Rectal smooth muscle tissue (tissue), 1 donor: ENCODE results near the gene MREG.

Experiments
- H3K27ac ChIP-seq: one replicate; pipeline ENCODE4 v1.7.0; 2013; ENCODE audit warnings: low read depth, low read length, inconsistent platforms
- H3K27me3 ChIP-seq: one replicate; pipeline ENCODE4 v1.7.0; 2013; ENCODE audit warnings: low read length; ENCODE audit not compliant: control insufficient read depth, insufficient read depth
- H3K36me3 ChIP-seq: one replicate; pipeline ENCODE4 v1.7.0; 2013; ENCODE audit warnings: low read length; ENCODE audit not compliant: control insufficient read depth, insufficient read depth
- H3K4me1 ChIP-seq: one replicate; pipeline ENCODE4 v1.7.0; 2013; ENCODE audit warnings: low read length; ENCODE audit not compliant: control insufficient read depth, insufficient read depth
- H3K4me3 ChIP-seq: one replicate; pipeline ENCODE4 v1.7.0; 2013; ENCODE audit warnings: low read length
- H3K9ac ChIP-seq: one replicate; pipeline ENCODE4 v1.7.0; 2013; ENCODE audit warnings: low read length

The MREG gene

GRCh38 chr2:216039918-216040317, 26.6 kb upstream of the MREG start:
- Histone ChIP-seq H3K36me3 (peaks cover 9% of the 10 kb centered on the region), H3K4me3 (no peak overlapping the region), H3K9ac (no peak overlapping the region), H3K27me3 (no peaks in the 10 kb centered on the region), H3K27ac (no peak overlapping the region), H3K4me1 (no peaks in the 10 kb centered on the region)

GRCh38 chr2:216034065-216034464, 20.7 kb upstream of the MREG start:
- H3K27ac ChIP-seq: no peak overlapping the region
- no peaks in the 10 kb centered on the region for H3K4me1 ChIP-seq
- H3K4me3 ChIP-seq: no peak overlapping the region
- H3K9ac ChIP-seq: no peak overlapping the region
- no peaks in the 10 kb centered on the region for H3K27me3 ChIP-seq
- peaks cover 3% of the 10 kb centered on the region for H3K36me3 ChIP-seq

DNA sequence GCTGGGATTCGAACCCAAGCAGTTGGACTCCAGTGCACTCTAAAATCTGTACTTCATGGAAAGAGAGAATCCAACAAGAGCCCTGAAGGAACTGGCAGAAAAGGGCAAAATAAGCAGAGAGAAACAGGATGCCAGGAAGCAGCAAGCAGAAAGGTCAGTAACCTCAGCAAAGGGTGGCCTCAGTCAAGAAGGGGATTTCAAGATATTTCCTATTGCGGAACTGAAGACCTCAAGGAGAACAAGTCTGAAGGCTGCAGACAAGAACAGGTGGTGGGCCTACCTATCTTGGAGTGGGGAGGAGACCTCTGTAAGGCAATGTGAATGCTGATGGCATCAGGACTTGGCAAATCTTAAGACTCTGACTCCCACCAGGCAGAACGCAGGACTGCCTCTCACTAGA, 20.1 kb upstream of the MREG start:
- H3K27me3 ChIP-seq: no peaks in the 10 kb centered on the region
- no peak overlapping the region for H3K4me3 ChIP-seq
- no peak overlapping the region for H3K9ac ChIP-seq
- H3K36me3 ChIP-seq: peaks cover 3% of the 10 kb centered on the region
- H3K4me1 ChIP-seq: no peaks in the 10 kb centered on the region
- H3K27ac ChIP-seq: no peak overlapping the region

DNA sequence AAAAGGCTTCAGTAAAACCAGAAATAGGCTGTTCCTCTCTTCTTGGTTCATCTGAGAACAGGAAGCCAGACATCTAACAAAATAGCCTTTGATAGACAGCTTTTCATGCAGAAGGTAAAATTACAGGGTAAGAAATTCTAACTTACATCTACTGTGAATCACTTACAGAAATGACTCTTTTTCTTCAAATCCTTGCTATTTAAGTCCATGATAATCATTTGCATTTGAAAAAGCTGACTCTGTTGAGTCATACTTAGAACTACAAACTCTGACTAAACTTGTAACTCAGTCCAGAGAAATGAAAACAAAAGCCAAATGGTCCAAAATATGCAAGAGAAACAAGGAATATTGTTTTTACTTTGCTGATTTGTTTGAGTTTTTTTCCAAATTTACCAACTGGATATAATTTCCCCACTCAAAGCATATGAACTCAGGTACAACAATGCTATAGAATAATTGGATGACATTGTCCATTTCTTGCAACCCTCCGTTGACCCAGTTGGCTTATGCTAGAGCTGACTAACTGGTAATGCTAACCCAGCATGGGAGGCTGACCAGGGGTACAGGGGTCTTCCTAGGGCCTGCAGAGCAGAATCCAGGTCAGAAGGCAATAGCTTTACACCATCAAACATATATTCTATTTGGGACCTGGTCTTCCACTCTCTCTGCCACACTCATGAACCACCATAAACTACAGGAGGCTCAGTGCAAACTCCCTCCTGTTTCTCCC, 18.8 kb upstream of the MREG start:
- Histone ChIP-seq H3K27me3 (no peaks in the 10 kb centered on the region), H3K27ac (no peak overlapping the region), H3K4me1 (no peaks in the 10 kb centered on the region), H3K4me3 (no peak overlapping the region), H3K36me3 (no peaks in the 10 kb centered on the region), H3K9ac (no peak overlapping the region)

- no peak overlapping the region for H3K4me3 ChIP-seq
Measured at GRCh38 chr2:216030216-216030615, 16.9 kb upstream of the MREG start.

GRCh38 chr2:216029416-216030129, 16.2 kb upstream of the MREG start:
- no peak overlapping the region for H3K4me3 ChIP-seq
- H3K36me3 ChIP-seq: no peaks in the 10 kb centered on the region
- no peak overlapping the region for H3K9ac ChIP-seq
- no peaks in the 10 kb centered on the region for H3K4me1 ChIP-seq
- H3K27ac ChIP-seq: no peak overlapping the region
- H3K27me3 ChIP-seq: no peaks in the 10 kb centered on the region

More at GRCh38 chr2:216030216-216030615, 16.9 kb upstream of the MREG start:
- Histone ChIP-seq H3K36me3 (no peaks in the 10 kb centered on the region), H3K27me3 (no peaks in the 10 kb centered on the region), H3K27ac (no peak overlapping the region), H3K4me1 (no peaks in the 10 kb centered on the region), H3K9ac (no peak overlapping the region)

DNA sequence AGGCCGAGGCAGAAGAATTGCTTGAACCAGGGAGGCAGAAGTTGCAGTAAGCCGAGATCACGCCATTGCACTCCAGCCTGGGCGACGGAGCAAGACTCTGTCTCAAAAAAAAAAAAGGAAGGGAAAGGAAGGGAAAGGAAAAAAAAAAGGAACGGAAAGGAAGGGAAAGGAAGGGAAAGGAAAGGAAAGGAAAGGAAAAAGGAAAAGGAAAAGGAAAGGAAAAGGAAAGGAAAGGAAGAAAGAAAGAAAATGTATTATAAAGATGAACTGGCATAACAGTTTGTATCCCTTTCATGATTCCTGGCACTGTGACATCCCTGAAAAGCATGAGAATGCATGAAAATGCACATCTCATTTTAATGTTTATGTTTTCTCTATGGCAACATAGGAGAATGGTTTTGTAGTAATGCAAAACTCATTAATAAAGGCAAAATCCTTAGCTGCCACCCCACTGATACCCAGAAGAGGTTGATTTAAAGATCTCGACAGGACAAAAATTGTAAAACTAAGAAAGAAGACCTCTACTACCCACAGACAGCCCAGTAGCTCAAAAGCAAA, 11.5 kb upstream of the MREG start:
- Histone ChIP-seq H3K27me3 (no peaks in the 10 kb centered on the region), H3K36me3 (no peaks in the 10 kb centered on the region)

GRCh38 chr2:216023055-216023648, 9.8 kb upstream of the MREG start:
- Histone ChIP-seq H3K27me3 (no peaks in the 10 kb centered on the region), H3K4me3 (no peak overlapping the region), H3K36me3 (no peaks in the 10 kb centered on the region), H3K9ac (no peak overlapping the region), H3K27ac (no peak overlapping the region), H3K4me1 (no peaks in the 10 kb centered on the region)

More for the DNA sequence above, 11.5 kb upstream of the MREG start:
- Histone ChIP-seq H3K9ac (no peak overlapping the region), H3K27ac (no peak overlapping the region), H3K4me3 (no peak overlapping the region), H3K4me1 (no peaks in the 10 kb centered on the region)

DNA sequence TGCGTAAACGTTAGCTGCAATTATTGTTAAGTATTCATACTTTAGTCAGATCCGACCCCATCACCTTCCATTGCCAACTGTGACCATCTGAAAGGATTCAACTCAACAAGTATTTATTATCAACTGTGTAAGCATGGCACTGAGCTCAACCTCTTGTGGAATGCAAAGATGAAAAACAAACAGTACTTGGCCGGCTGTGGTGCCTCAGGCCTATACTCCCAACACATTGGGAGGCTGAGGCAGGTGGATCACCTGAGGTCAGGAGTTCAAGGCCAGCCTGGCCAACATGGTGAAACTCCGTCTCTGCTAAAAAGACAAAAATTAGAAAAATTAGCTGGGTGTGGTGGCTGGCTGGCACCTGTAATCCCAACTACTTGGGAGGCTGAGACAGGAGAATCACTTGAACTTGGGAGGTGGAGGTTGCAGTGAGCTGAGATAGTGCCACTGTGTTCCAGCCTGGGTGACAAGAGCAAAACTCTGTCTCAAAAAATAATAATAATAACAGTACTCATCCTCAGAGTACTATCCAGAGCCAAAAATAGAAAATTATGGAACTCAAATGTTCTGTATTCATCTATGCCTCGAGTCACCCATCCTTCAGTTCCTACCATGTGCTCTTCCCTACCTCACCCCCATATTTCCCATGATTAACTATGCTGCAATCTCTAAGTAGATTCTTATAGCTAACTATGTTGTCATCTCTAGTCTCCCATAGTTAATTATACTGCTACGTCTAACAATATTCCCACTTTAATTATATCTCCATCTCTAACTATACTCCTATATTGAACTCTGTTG, 8.6 kb upstream of the MREG start:
- Histone ChIP-seq H3K27ac (no peak overlapping the region), H3K27me3 (no peaks in the 10 kb centered on the region), H3K36me3 (no peaks in the 10 kb centered on the region), H3K9ac (no peak overlapping the region), H3K4me3 (no peak overlapping the region), H3K4me1 (no peaks in the 10 kb centered on the region)

DNA sequence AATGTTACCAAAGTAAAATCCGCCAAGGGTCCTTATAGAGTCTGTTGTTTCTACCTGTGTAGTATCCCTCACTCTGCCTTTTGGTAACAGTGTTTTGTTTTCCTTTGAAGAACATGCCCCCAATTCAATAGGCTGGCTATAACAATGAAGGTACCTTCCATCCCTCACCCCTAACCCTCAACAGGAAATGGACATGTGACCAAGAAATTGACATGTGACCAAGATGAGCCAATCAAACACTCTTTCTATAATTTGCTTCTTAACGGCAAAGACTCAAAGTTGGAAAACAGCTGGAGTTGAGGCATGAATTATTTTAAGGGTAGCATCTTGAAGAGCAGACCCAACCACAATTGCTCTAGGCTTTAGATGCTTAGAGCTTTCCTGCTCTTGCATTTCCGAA, 5.4 kb upstream of the MREG start:
- Histone ChIP-seq H3K36me3 (no peaks in the 10 kb centered on the region), H3K27me3 (no peaks in the 10 kb centered on the region), H3K27ac (no peak overlapping the region), H3K9ac (no peak overlapping the region), H3K4me3 (no peak overlapping the region), H3K4me1 (no peaks in the 10 kb centered on the region)

DNA sequence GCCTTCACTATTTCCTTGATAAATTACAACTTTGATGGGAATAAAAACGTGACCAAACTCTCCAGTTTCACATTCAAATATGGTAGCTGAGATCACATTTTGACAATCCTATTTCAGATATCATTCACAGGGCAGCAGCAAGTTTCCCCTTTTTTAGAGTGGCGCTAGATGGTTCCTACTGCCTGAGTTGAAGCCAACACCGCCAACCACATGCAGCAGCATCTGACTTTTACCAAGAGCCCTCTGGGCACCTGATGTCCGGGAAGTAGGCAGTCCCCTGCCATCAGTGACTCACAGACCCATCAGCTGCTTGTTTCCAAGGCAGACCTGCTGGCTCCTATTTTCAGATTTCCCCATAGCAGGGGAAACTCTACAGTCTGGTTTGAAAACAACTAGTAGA, 4.0 kb upstream of the MREG start:
- Histone ChIP-seq H3K36me3 (no peaks in the 10 kb centered on the region), H3K27me3 (no peaks in the 10 kb centered on the region), H3K4me3 (no peak overlapping the region), H3K9ac (no peak overlapping the region), H3K4me1 (no peaks in the 10 kb centered on the region), H3K27ac (no peak overlapping the region)

- no peak overlapping the region for H3K4me3 ChIP-seq
- H3K9ac ChIP-seq: no peak overlapping the region
- H3K4me1 ChIP-seq: no peaks in the 10 kb centered on the region
- no peaks in the 10 kb centered on the region for H3K27me3 ChIP-seq
- no peaks in the 10 kb centered on the region for H3K36me3 ChIP-seq
- no peak overlapping the region for H3K27ac ChIP-seq
Measured at GRCh38 chr2:216016581-216016980, 3.2 kb upstream of the MREG start.
